H1 (cell line): ENCODE measurements around the gene DHPS. TPM values are rescaled to one million over a fixed set of nuclear protein-coding genes. Genes with fewer than 3 reads are reported as not detected.

Experiments used
- BCL11A ChIP-seq, 2 experiments: IDR thresholded peaks; one replicate each; pipeline ENCODE4 v1.6.1; 2011; ENCODE audit warnings: low read depth in 2 of 2, low read length in 2 of 2, mild to moderate bottlenecking in 2 of 2
- GTF2F1 ChIP-seq: IDR thresholded peaks from 2 replicates; pipeline ENCODE4 v1.6.1; 2012; ENCODE audit warnings: low read depth, low read length, improper control_type of control experiment, borderline replicate concordance
- NANOG ChIP-seq: IDR thresholded peaks from 2 replicates; pipeline ENCODE4 v1.6.1; 2011; ENCODE audit warnings: low read length, low read depth, mild to moderate bottlenecking, inconsistent platforms; ENCODE audit not compliant: insufficient read depth, poor library complexity, severe bottlenecking
- RBBP5 ChIP-seq: IDR thresholded peaks from 2 replicates; pipeline ENCODE4 v1.7.1; 2012; ENCODE audit warnings: low read depth, mild to moderate bottlenecking, inconsistent platforms, low read length, moderate library complexity, borderline replicate concordance
- RFX5 ChIP-seq: IDR thresholded peaks from 2 replicates; pipeline ENCODE4 v1.6.1; 2011; ENCODE audit warnings: low read depth, low read length, improper control_type of control experiment, borderline replicate concordance
- TEAD4 ChIP-seq: IDR thresholded peaks from 2 replicates; pipeline ENCODE4 v1.6.1; 2012; ENCODE audit warnings: low read depth, low read length, inconsistent platforms, mixed read lengths
- YY1 ChIP-seq: IDR thresholded peaks from 2 replicates; pipeline ENCODE4 v1.6.1; 2011; ENCODE audit warnings: low read depth, mild to moderate bottlenecking, low read length
- polyA plus RNA-seq, 7 experiments: library from polyadenylated mRNA; depleted of rRNA in 3 of 7; stranded (reverse) in 5 of 7; unstranded in 2 of 7; fragments of >200 nt in 5 of 7; fragments of 200-250 nt in 2 of 7; gene quantifications; 1 replicate in 5 of 7; 2 replicates in 1 of 7; 4 replicates in 1 of 7; pipeline versions ENCODE4 v1.2.1 to v1.2.3, GENCODE V29; 2011 to 2013; ENCODE audit warnings: missing spikeins in 2 of 7, mixed read lengths in 2 of 7
- total RNA-seq: library from RNA; stranded (reverse); fragmentation: NEBNext Ultra II Directional; extraction: Animal tissue kit (Norgen Biotek cat#: 25700); gene quantifications from 2 replicates; pipeline ENCODE4 v1.2.1, GENCODE V29; 2021
- TF ChIP-seq, protein P1 (sequence below): fragments of 300-600 bp; sonication (generic); IDR thresholded peaks from 2 replicates; pipeline ENCODE4 v1.7.1; 2012; ENCODE audit warnings: low read length, moderate library complexity, mild to moderate bottlenecking, inconsistent platforms; ENCODE audit not compliant: insufficient replicate concordance

Gene DHPS
- total and polyA plus RNA-seq, 2 of the 8 experiments (the other 6 are each of a cell fraction or from before 2014, with no cell fraction given), result 86.6 to 99.6 TPM

DNA sequence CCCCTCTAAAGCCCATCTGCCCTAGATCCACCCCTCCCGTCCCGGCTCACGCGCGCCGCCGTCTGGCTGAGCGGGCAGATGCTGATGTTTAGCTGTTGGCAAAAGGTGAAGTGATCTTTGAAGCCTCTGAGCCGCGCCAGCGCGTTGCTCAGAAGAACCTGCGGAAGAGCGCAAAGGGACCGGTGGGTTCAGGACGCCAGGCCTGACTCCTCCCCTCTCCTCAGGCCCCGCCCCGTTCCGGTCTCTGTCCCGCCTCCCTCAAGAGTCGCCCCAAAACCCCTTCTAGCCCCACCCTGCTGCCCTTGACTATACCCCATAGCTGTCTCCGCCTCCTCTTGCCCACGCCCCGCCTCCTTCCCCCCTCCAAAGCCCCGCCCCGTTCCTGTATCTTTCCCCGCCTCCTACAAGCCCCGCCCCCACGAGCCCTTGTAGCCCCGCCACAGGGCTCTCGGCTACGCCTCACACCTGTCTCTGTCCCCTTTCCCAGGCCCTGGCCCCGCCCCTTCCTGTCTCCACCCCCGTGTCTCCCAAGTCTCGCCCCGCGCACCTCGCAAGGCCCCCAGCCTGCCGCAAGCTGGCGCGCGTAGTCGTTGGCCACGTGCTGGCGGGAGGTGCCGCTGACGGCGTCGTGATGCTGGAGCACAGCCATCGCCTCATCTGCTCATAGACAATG, 24.6 kb downstream of the DHPS start (continued):
- TF ChIP-seq, protein P1, sequence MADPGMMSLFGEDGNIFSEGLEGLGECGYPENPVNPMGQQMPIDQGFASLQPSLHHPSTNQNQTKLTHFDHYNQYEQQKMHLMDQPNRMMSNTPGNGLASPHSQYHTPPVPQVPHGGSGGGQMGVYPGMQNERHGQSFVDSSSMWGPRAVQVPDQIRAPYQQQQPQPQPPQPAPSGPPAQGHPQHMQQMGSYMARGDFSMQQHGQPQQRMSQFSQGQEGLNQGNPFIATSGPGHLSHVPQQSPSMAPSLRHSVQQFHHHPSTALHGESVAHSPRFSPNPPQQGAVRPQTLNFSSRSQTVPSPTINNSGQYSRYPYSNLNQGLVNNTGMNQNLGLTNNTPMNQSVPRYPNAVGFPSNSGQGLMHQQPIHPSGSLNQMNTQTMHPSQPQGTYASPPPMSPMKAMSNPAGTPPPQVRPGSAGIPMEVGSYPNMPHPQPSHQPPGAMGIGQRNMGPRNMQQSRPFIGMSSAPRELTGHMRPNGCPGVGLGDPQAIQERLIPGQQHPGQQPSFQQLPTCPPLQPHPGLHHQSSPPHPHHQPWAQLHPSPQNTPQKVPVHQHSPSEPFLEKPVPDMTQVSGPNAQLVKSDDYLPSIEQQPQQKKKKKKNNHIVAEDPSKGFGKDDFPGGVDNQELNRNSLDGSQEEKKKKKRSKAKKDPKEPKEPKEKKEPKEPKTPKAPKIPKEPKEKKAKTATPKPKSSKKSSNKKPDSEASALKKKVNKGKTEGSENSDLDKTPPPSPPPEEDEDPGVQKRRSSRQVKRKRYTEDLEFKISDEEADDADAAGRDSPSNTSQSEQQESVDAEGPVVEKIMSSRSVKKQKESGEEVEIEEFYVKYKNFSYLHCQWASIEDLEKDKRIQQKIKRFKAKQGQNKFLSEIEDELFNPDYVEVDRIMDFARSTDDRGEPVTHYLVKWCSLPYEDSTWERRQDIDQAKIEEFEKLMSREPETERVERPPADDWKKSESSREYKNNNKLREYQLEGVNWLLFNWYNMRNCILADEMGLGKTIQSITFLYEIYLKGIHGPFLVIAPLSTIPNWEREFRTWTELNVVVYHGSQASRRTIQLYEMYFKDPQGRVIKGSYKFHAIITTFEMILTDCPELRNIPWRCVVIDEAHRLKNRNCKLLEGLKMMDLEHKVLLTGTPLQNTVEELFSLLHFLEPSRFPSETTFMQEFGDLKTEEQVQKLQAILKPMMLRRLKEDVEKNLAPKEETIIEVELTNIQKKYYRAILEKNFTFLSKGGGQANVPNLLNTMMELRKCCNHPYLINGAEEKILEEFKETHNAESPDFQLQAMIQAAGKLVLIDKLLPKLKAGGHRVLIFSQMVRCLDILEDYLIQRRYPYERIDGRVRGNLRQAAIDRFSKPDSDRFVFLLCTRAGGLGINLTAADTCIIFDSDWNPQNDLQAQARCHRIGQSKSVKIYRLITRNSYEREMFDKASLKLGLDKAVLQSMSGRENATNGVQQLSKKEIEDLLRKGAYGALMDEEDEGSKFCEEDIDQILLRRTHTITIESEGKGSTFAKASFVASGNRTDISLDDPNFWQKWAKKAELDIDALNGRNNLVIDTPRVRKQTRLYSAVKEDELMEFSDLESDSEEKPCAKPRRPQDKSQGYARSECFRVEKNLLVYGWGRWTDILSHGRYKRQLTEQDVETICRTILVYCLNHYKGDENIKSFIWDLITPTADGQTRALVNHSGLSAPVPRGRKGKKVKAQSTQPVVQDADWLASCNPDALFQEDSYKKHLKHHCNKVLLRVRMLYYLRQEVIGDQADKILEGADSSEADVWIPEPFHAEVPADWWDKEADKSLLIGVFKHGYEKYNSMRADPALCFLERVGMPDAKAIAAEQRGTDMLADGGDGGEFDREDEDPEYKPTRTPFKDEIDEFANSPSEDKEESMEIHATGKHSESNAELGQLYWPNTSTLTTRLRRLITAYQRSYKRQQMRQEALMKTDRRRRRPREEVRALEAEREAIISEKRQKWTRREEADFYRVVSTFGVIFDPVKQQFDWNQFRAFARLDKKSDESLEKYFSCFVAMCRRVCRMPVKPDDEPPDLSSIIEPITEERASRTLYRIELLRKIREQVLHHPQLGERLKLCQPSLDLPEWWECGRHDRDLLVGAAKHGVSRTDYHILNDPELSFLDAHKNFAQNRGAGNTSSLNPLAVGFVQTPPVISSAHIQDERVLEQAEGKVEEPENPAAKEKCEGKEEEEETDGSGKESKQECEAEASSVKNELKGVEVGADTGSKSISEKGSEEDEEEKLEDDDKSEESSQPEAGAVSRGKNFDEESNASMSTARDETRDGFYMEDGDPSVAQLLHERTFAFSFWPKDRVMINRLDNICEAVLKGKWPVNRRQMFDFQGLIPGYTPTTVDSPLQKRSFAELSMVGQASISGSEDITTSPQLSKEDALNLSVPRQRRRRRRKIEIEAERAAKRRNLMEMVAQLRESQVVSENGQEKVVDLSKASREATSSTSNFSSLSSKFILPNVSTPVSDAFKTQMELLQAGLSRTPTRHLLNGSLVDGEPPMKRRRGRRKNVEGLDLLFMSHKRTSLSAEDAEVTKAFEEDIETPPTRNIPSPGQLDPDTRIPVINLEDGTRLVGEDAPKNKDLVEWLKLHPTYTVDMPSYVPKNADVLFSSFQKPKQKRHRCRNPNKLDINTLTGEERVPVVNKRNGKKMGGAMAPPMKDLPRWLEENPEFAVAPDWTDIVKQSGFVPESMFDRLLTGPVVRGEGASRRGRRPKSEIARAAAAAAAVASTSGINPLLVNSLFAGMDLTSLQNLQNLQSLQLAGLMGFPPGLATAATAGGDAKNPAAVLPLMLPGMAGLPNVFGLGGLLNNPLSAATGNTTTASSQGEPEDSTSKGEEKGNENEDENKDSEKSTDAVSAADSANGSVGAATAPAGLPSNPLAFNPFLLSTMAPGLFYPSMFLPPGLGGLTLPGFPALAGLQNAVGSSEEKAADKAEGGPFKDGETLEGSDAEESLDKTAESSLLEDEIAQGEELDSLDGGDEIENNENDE, result no peak
- no peak for TF ChIP-seq RFX5
- TF ChIP-seq YY1, result no peak
- TF ChIP-seq GTF2F1, result no peak
- TF ChIP-seq BCL11A (IDR thresholded peaks at IDR 0.05; ENCODE audit: low read depth in 2 of 2, low read length in 2 of 2), result no peak
- TF ChIP-seq NANOG, result no peak
- TF ChIP-seq RBBP5, result no peak
- no peak for TF ChIP-seq TEAD4
